Thyroid gland (tissue), 4 donors: ENCODE results near the gene STXBP1. TPM values are rescaled to one million over a fixed set of nuclear protein-coding genes. Genes with fewer than 3 reads are reported as not detected.

ENCODE experiments used
- DNase-seq, 2 donors: peaks; one replicate each; pipeline ENCODE4 v3.0.0-alpha.2; 2019
- H3K27ac ChIP-seq, 3 donors: fragments of 200-600 bp; sonication (generic); 1 replicate in 2 of 3; 2 replicates in 1 of 3; pipeline ENCODE4 v1.5.1; 2016 to 2019; ENCODE audit warnings: mild to moderate bottlenecking in 1 of 3, moderate library complexity in 1 of 3
- H3K27me3 ChIP-seq: fragments of 200-600 bp; sonication (generic); one replicate; pipeline ENCODE4 v1.5.1; 2019
- H3K36me3 ChIP-seq, 2 donors: fragments of 200-600 bp; sonication (generic); one replicate each; pipeline ENCODE4 v1.5.1; 2016 to 2019
- H3K4me1 ChIP-seq, 2 donors: fragments of 200-600 bp; sonication (generic); one replicate each; pipeline ENCODE4 v1.5.1; 2017 to 2019
- H3K4me3 ChIP-seq, 3 donors: fragments of 200-600 bp; sonication (generic); replicated peaks in 1 of 3; 1 replicate in 2 of 3; 2 replicates in 1 of 3; pipeline ENCODE4 v1.5.1; 2016; ENCODE audit warnings: mild to moderate bottlenecking in 1 of 3
- H3K9me3 ChIP-seq: fragments of 200-600 bp; sonication (generic); one replicate; pipeline ENCODE4 v1.5.1; 2017
- POLR2A ChIP-seq, 2 donors: fragments of 450-650 bp; IDR thresholded peaks; one replicate each; pipeline ENCODE4 v1.6.1; 2017; ENCODE audit warnings: antibody characterized with exemption in 2 of 2, mild to moderate bottlenecking in 2 of 2, moderate library complexity in 1 of 2
- WGBS, 2 donors: methylation state at CpG; one replicate each; pipeline ENCODE4 v1.1.5; 2017; 5-methylcytosine and 5-hydroxymethylcytosine counted together
- intact Hi-C: fragments of 100-400 bp; cut with DNase I; formaldehyde crosslinking; loops from one replicate; pipeline ENCODE4 v1.15.1; 2023
- total RNA-seq, 4 donors: library from RNA; depleted of rRNA; stranded (reverse); fragments of >200 nt; gene quantifications; one replicate each; pipeline ENCODE4 v1.2.3, GENCODE V29; 2016
- TF ChIP-seq, protein P1 (sequence below), 6 experiments: fragments of 200-600 bp in 3 of 6; fragments of 450-650 bp in 3 of 6; sonication (generic) in 3 of 6; IDR thresholded peaks; one replicate each; pipeline ENCODE4 v1.5.1; 2016 to 2019; ENCODE audit warnings: antibody characterized with exemption in 6 of 6, mild to moderate bottlenecking in 2 of 6, inconsistent platforms in 1 of 6, moderate library complexity in 1 of 6

STXBP1 gene
- total RNA-seq, 4 donors from 2014 or later = 23.8 to 139 (median 106) TPM

- no peaks in the 10 kb centered on the region for H3K36me3 ChIP-seq
- intact Hi-C loops = no loop called here
- no peaks in the 10 kb centered on the region for H3K9me3 ChIP-seq
- H3K27ac ChIP-seq = peak overlapping the region; percentile 34 to 65 (median 59)
- no peaks in the 10 kb centered on the region for H3K27me3 ChIP-seq
- H3K4me1 ChIP-seq = peaks cover 15 to 19% of the 10 kb centered on the region in 2 donors
- no peak for TF ChIP-seq POLR2A (IDR thresholded peaks at IDR 0.05)
- TF ChIP-seq, protein P1, sequence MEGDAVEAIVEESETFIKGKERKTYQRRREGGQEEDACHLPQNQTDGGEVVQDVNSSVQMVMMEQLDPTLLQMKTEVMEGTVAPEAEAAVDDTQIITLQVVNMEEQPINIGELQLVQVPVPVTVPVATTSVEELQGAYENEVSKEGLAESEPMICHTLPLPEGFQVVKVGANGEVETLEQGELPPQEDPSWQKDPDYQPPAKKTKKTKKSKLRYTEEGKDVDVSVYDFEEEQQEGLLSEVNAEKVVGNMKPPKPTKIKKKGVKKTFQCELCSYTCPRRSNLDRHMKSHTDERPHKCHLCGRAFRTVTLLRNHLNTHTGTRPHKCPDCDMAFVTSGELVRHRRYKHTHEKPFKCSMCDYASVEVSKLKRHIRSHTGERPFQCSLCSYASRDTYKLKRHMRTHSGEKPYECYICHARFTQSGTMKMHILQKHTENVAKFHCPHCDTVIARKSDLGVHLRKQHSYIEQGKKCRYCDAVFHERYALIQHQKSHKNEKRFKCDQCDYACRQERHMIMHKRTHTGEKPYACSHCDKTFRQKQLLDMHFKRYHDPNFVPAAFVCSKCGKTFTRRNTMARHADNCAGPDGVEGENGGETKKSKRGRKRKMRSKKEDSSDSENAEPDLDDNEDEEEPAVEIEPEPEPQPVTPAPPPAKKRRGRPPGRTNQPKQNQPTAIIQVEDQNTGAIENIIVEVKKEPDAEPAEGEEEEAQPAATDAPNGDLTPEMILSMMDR (IDR thresholded peaks at IDR 0.05) = no peak
- WGBS, 2 donors = 20 to 32% methylated on average over 18 to 22 of the region's 23 CpGs
- DNase-seq = peak; percentile 79 to 80
- no peak overlapping the region for H3K4me3 ChIP-seq
Observed at GRCh38 chr9:127724012-127724411, 111.9 kb downstream of the STXBP1 start.

- Histone ChIP-seq H3K9me3 (no peaks in the 10 kb centered on the region), H3K27me3 (no peaks in the 10 kb centered on the region), H3K36me3 (peaks cover 0 to 3% of the 10 kb centered on the region in 2 donors), H3K27ac (no peak overlapping the region), H3K4me1 (peaks cover 15 to 19% of the 10 kb centered on the region in 2 donors), H3K4me3 (no peak overlapping the region)
- intact Hi-C loops = no loop called here
- 74 to 84% methylated on average over 5 of the region's 8 CpGs for WGBS, 2 donors
- no peak for DNase-seq
- TF ChIP-seq, protein P1 (IDR thresholded peaks at IDR 0.05) = no peak
- TF ChIP-seq POLR2A (IDR thresholded peaks at IDR 0.05) = no peak
Observed at GRCh38 chr9:127726871-127727270, 114.8 kb downstream of the STXBP1 start.

GRCh38 chr9:127728808-127729207 is 116.7 kb downstream of the STXBP1 start:
- Histone ChIP-seq H3K9me3 (no peaks in the 10 kb centered on the region), H3K27me3 (no peaks in the 10 kb centered on the region), H3K27ac (no peak overlapping the region), H3K4me3 (no peak overlapping the region), H3K4me1 (peaks cover 7 to 11% of the 10 kb centered on the region in 2 donors), H3K36me3 (peaks cover 0 to 4% of the 10 kb centered on the region in 2 donors)
- no peak for DNase-seq
- TF ChIP-seq, protein P1 (IDR thresholded peaks at IDR 0.05) = no peak
- no peak for TF ChIP-seq POLR2A (IDR thresholded peaks at IDR 0.05)
- 83 to 89% methylated on average over 8 of the region's 8 CpGs for WGBS, 2 donors
- intact Hi-C loops = no loop called here

DNA sequence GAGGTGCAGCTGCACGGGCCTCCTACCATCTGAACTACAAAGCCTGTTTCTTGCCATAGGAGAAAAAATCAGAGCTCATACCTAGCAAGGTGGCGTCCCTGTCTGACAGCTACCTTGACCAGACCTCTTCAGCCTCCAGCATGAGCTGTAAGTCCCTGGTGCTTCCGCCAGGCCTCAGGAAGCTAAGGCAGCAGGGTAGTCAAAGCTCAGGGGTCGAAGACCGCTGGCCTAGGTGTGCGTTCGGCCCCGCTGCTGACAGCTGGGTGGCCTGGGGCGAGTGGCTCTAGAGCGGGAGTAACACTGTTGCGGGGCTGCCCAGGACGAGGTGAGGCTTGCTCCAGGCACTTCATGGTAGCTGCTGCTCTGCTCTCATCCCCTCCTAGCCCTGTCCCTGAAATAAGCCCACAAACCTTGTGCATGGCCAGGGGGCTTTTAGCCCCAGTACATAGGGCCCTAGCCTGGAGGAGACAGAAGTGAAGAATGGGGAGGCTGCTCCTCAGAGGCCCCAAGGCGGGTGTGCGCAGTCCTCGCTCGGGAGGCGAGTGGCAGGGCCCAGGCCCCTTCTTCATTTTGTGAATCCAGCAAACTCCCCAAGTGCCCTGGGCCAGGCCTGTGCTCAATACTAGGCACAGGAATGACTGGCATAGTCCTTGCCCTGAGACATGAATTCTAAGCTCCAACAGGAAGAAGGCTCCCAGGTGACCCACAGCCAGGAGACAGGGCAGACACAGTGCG is 117.6 kb downstream of the STXBP1 start:
- TF ChIP-seq, protein P1 (IDR thresholded peaks at IDR 0.05) = no peak
- TF ChIP-seq POLR2A (IDR thresholded peaks at IDR 0.05) = no peak
- H3K4me3 ChIP-seq = no peak overlapping the region
- no peaks in the 10 kb centered on the region for H3K27me3 ChIP-seq
- intact Hi-C loops = loop anchor here (5.0 kb wide), 1 partner anchor 122 kb away; no protein-coding TSS in a partner anchor
- no peak for DNase-seq
- H3K9me3 ChIP-seq = no peaks in the 10 kb centered on the region
- H3K27ac ChIP-seq = no peak overlapping the region
- H3K36me3 ChIP-seq = peaks cover 0 to 4% of the 10 kb centered on the region in 2 donors
- peaks cover 4 to 9% of the 10 kb centered on the region in 2 donors for H3K4me1 ChIP-seq
- 91 to 93% methylated on average over 16 to 17 of the region's 18 CpGs for WGBS, 2 donors

- no peak for DNase-seq
- Histone ChIP-seq H3K27ac (no peak overlapping the region), H3K4me3 (no peak overlapping the region), H3K27me3 (no peaks in the 10 kb centered on the region), H3K4me1 (peaks cover 4 to 7% of the 10 kb centered on the region in 2 donors), H3K9me3 (no peaks in the 10 kb centered on the region), H3K36me3 (peaks cover 0 to 4% of the 10 kb centered on the region in 2 donors)
- 75 to 92% methylated on average over 5 to 6 of the region's 9 CpGs for WGBS, 2 donors
- TF ChIP-seq, protein P1 (IDR thresholded peaks at IDR 0.05) = no peak
- no peak for TF ChIP-seq POLR2A (IDR thresholded peaks at IDR 0.05)
- intact Hi-C loops = loop anchor here (5.0 kb wide), 1 partner anchor 123 kb away; no protein-coding TSS in a partner anchor
Observed at GRCh38 chr9:127730262-127730661, 118.2 kb downstream of the STXBP1 start.
